H9 (cell line): Measurements from ENCODE around the gene HTR2B. TPM values are rescaled to one million over a fixed set of nuclear protein-coding genes. Genes with fewer than 3 reads are reported as not detected.

Source experiments
- DNase-seq: peaks from one replicate; pipeline ENCODE4 v3.0.0-alpha.2; 2017
- H2AFZ ChIP-seq: one replicate; pipeline ENCODE4 v1.6.1; 2013; ENCODE audit warnings: mild to moderate bottlenecking, low read length, control low read depth, moderate library complexity
- H2AK5ac ChIP-seq: 2 replicates; pipeline ENCODE4 v1.6.1; 2013; ENCODE audit warnings: low read length, control low read depth, mixed read lengths; ENCODE audit not compliant: insufficient read length
- H2BK120ac ChIP-seq: one replicate; pipeline ENCODE4 v1.6.1; 2013; ENCODE audit warnings: low read depth, mild to moderate bottlenecking, low read length, control low read depth, inconsistent platforms; ENCODE audit not compliant: poor library complexity, severe bottlenecking
- H2BK12ac ChIP-seq: 2 replicates; pipeline ENCODE4 v1.6.1; 2013; ENCODE audit warnings: low read length, control low read depth, mixed read lengths, low read depth; ENCODE audit not compliant: insufficient read length
- H2BK15ac ChIP-seq: 2 replicates; pipeline ENCODE4 v1.6.1; 2013; ENCODE audit warnings: low read depth, low read length, control low read depth
- H2BK20ac ChIP-seq: one replicate; pipeline ENCODE4 v1.6.1; 2013; ENCODE audit warnings: low read depth, mild to moderate bottlenecking, low read length, control low read depth, inconsistent platforms; ENCODE audit not compliant: poor library complexity, severe bottlenecking
- H2BK5ac ChIP-seq: 2 replicates; pipeline ENCODE4 v1.6.1; 2013; ENCODE audit warnings: low read length, control low read depth, mixed read lengths; ENCODE audit not compliant: insufficient read length
- H3K14ac ChIP-seq: 2 replicates; pipeline ENCODE4 v1.6.1; 2013; ENCODE audit warnings: low read length, control low read depth; ENCODE audit not compliant: insufficient read depth
- H3K18ac ChIP-seq: 2 replicates; pipeline ENCODE4 v1.6.1; 2013; ENCODE audit warnings: low read depth, mild to moderate bottlenecking, mixed read lengths, low read length, control low read depth; ENCODE audit not compliant: insufficient read length
- H3K23ac ChIP-seq: 2 replicates; pipeline ENCODE4 v1.6.1; 2013; ENCODE audit warnings: low read length, control low read depth, mixed read lengths, low read depth; ENCODE audit not compliant: insufficient read length
- H3K23me2 ChIP-seq: 2 replicates; pipeline ENCODE4 v1.6.1; 2013; ENCODE audit warnings: low read depth, mild to moderate bottlenecking, mixed read lengths, low read length, control low read depth; ENCODE audit not compliant: insufficient read length, poor library complexity, severe bottlenecking
- H3K27ac ChIP-seq: 2 replicates; pipeline ENCODE4 v1.5.1; 2013; ENCODE audit warnings: low read length, control low read depth, mixed read lengths, low read depth; ENCODE audit not compliant: insufficient read length
- H3K27me3 ChIP-seq: 2 replicates; pipeline ENCODE4 v1.6.1; 2013; ENCODE audit warnings: low read length, control low read depth, inconsistent platforms; ENCODE audit not compliant: insufficient read depth
- H3K4ac ChIP-seq: 2 replicates; pipeline ENCODE4 v1.6.1; 2013; ENCODE audit warnings: low read depth, mild to moderate bottlenecking, control low read depth, inconsistent platforms, low read length, moderate library complexity
- H3K4me1 ChIP-seq: 2 replicates; pipeline ENCODE4 v1.6.1; 2013; ENCODE audit warnings: low read length, control low read depth, inconsistent platforms; ENCODE audit not compliant: insufficient read depth
- H3K4me2 ChIP-seq: 2 replicates; pipeline ENCODE4 v1.6.1; 2013; ENCODE audit warnings: low read length, control low read depth, mixed read lengths; ENCODE audit not compliant: insufficient read length, insufficient read depth
- H3K56ac ChIP-seq: 2 replicates; pipeline ENCODE4 v1.6.1; 2013; ENCODE audit warnings: low read depth, mild to moderate bottlenecking, mixed read lengths, low read length, control low read depth; ENCODE audit not compliant: insufficient read length
- H3K79me1 ChIP-seq: 2 replicates; pipeline ENCODE4 v1.6.1; 2013; ENCODE audit warnings: low read depth, mild to moderate bottlenecking, moderate library complexity, low read length, control low read depth, inconsistent platforms; ENCODE audit not compliant: insufficient read depth, poor library complexity, severe bottlenecking
- H3K79me2 ChIP-seq: 2 replicates; pipeline ENCODE4 v1.6.1; 2013; ENCODE audit warnings: low read length, control low read depth, inconsistent platforms; ENCODE audit not compliant: insufficient read depth
- H3K9ac ChIP-seq: 2 replicates; pipeline ENCODE4 v1.6.1; 2013; ENCODE audit warnings: low read length, control low read depth, mixed read lengths; ENCODE audit not compliant: insufficient read length; ENCODE audit errors: extremely low read depth
- H3K9me3 ChIP-seq: one replicate; pipeline ENCODE4 v1.6.1; 2013; ENCODE audit warnings: low read depth, low read length, inconsistent platforms; ENCODE audit not compliant: control insufficient read depth
- H3T11ph ChIP-seq: one replicate; pipeline ENCODE4 v1.6.1; 2013; ENCODE audit warnings: mild to moderate bottlenecking, low read length, control low read depth, inconsistent platforms
- H4K20me1 ChIP-seq: one replicate; pipeline ENCODE4 v1.6.1; 2013; ENCODE audit not compliant: control insufficient read depth, insufficient read length, insufficient read depth
- H4K5ac ChIP-seq: 2 replicates; pipeline ENCODE4 v1.6.1; 2013; ENCODE audit warnings: low read depth, mild to moderate bottlenecking, mixed read lengths, low read length, control low read depth; ENCODE audit not compliant: insufficient read length
- H4K8ac ChIP-seq: replicated peaks from 2 replicates; pipeline ENCODE4 v1.6.1; 2013; ENCODE audit warnings: low read length, control low read depth, mixed read lengths, low read depth; ENCODE audit not compliant: insufficient read length
- H4K91ac ChIP-seq: 2 replicates; pipeline ENCODE4 v1.6.1; 2013; ENCODE audit warnings: low read depth, mild to moderate bottlenecking, moderate library complexity, mixed read lengths, low read length, control low read depth; ENCODE audit not compliant: insufficient read length
- H3K27ac Mint-ChIP-seq, 3 experiments: 2 replicates in 2 of 3; 3 replicates in 1 of 3; pipeline ENCODE4 v1.8.0; 2020 to 2021; ENCODE audit warnings: mixed read lengths in 3 of 3, mild to moderate bottlenecking in 1 of 3, moderate library complexity in 1 of 3
- H3K27me3 Mint-ChIP-seq: 2 replicates; pipeline ENCODE4 v1.8.0; 2021; ENCODE audit warnings: low read depth, mild to moderate bottlenecking, moderate library complexity, mixed read lengths
- H3K36me3 Mint-ChIP-seq, 3 experiments: 2 replicates in 2 of 3; 3 replicates in 1 of 3; pipeline ENCODE4 v1.8.0; 2020 to 2021; ENCODE audit warnings: low read depth in 3 of 3, mixed read lengths in 3 of 3; ENCODE audit not compliant: insufficient read depth in 1 of 3
- H3K4me1 Mint-ChIP-seq, 2 experiments: 2 replicates each; pipeline ENCODE4 v1.8.0; 2020; ENCODE audit warnings: mixed read lengths in 2 of 2
- H3K4me3 Mint-ChIP-seq, 2 experiments: 2 replicates in 1 of 2; 3 replicates in 1 of 2; pipeline ENCODE4 v1.8.0; 2020 to 2021; ENCODE audit warnings: mild to moderate bottlenecking in 2 of 2, mixed read lengths in 2 of 2, moderate library complexity in 1 of 2
- H3K9me3 Mint-ChIP-seq, 2 experiments: 2 replicates in 1 of 2; 3 replicates in 1 of 2; pipeline ENCODE4 v1.8.0; 2020; ENCODE audit warnings: mild to moderate bottlenecking in 2 of 2, mixed read lengths in 2 of 2, moderate library complexity in 1 of 2
- WGBS: extraction: QIAGEN DNeasy Blood & Tissue Kit; methylation state at CpG from one replicate; pipeline ENCODE4 v1.1.7; 2013; ENCODE audit warnings: missing lambda C conversion rate, low lambda C conversion rate, mixed read lengths; ENCODE audit not compliant: insufficient read length; ENCODE audit errors: extremely low coverage; 5-methylcytosine and 5-hydroxymethylcytosine counted together
- long read RNA-seq: library from polyadenylated mRNA; unstranded; transcript quantifications from one replicate; pipeline ENCODE4 v2.0.0, GENCODE V29; 2020
- total RNA-seq: library from RNA; stranded (reverse); gene quantifications from 2 replicates; pipeline ENCODE4 v1.2.1, GENCODE V29; 2021
- TF ChIP-seq, protein P1 (sequence below): fragments of 200-600 bp; sonication (generic); conservative IDR thresholded peaks from 3 replicates; pipeline ENCODE4 v1.8.0; 2021; ENCODE audit warnings: antibody characterized with exemption, mild to moderate bottlenecking

Gene HTR2B
- not detected in 2 replicates for total RNA-seq
- long read RNA-seq, result 0 reads

DNA sequence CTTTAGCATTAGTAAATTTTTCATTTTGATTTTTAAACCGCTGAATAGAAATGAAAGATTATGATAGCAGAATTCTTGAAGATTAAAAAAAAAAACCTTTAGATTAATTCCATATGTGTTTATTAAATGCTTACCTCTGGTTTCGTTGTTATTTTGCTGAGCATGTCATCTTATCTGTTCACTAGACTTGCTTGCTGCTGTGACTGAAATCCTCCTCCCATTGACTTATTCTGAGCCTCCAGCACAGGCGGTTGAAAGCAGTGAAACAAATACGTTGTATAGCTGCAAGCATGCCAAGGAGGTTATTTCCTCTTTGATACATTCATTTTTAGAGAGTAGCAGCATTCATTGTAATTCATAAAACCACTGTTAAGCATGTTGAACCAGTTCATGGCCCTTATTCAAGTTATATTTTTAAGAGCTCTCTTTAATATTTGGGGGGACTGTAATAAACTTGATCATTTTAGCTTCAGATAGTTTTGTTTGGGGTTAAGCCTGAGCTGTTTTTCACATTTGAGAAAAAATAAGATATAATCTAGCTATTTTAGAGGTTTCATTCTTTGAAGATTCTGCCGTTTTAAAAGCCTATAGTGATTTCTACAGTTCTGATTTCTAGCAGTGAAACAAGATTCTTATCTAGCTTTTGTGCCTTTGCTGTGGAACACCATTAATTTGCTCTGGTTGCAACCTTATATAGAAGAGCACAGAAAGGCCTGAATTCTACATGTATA lies at the start of gene HTR2B:
Gene HTR2B, minus strand, starts transcription at position 205 of the 731 bp plus-strand sequence. CDS start 1,278 bp downstream, outside the sequence.
- no peak within 1 kb of the TSS for H2AFZ ChIP-seq
- no peak within 1 kb of the TSS for H4K5ac ChIP-seq
- no peak within 1 kb of the TSS for H3K23ac ChIP-seq
- no peak within 1 kb of the TSS for H3K9ac ChIP-seq
- no peaks in the 10 kb centered on the region for H3K23me2 ChIP-seq
- no peak within 1 kb of the TSS for H4K91ac ChIP-seq
- peaks cover 4% of the 10 kb centered on the region; the same call in 1 of the 2 replicates for H3K4me1 ChIP-seq
- Mint-ChIP-seq H3K27ac (no peak within 1 kb of the TSS; a peak in 1 of 7 replicates), H3K4me3 (no peak within 1 kb of the TSS), H3K4me1 (peaks cover 31 to 35% of the 10 kb centered on the region in 2 experiments), H3K36me3 (no peaks in the 10 kb centered on the region), H3K27me3 (no peaks in the 10 kb centered on the region), H3K9me3 (no peaks in the 10 kb centered on the region)
- no peak within 1 kb of the TSS for H4K8ac ChIP-seq
- no peak within 1 kb of the TSS for H3K4ac ChIP-seq
- no peaks in the 10 kb centered on the region for H3K79me1 ChIP-seq
- H3K56ac ChIP-seq, result no peak within 1 kb of the TSS
- no peaks in the 10 kb centered on the region for H4K20me1 ChIP-seq
- H2BK20ac ChIP-seq, result no peak within 1 kb of the TSS
- H3K18ac ChIP-seq, result no peak within 1 kb of the TSS
- H3K27ac ChIP-seq, result no peak within 1 kb of the TSS
- H2BK12ac ChIP-seq, result no peak within 1 kb of the TSS
- no peak within 1 kb of the TSS for H3K14ac ChIP-seq
- WGBS, result no CpG with 5 or more reads among the region's 5 CpGs
- H2BK120ac ChIP-seq, result no peak within 1 kb of the TSS
- H2AK5ac ChIP-seq, result no peak within 1 kb of the TSS
- H3K27me3 ChIP-seq, result no peaks in the 10 kb centered on the region
- TF ChIP-seq, protein P1, sequence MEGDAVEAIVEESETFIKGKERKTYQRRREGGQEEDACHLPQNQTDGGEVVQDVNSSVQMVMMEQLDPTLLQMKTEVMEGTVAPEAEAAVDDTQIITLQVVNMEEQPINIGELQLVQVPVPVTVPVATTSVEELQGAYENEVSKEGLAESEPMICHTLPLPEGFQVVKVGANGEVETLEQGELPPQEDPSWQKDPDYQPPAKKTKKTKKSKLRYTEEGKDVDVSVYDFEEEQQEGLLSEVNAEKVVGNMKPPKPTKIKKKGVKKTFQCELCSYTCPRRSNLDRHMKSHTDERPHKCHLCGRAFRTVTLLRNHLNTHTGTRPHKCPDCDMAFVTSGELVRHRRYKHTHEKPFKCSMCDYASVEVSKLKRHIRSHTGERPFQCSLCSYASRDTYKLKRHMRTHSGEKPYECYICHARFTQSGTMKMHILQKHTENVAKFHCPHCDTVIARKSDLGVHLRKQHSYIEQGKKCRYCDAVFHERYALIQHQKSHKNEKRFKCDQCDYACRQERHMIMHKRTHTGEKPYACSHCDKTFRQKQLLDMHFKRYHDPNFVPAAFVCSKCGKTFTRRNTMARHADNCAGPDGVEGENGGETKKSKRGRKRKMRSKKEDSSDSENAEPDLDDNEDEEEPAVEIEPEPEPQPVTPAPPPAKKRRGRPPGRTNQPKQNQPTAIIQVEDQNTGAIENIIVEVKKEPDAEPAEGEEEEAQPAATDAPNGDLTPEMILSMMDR, result no peak
- H3T11ph ChIP-seq, result no peak within 1 kb of the TSS
- H3K4me2 ChIP-seq, result no peak within 1 kb of the TSS
- H2BK15ac ChIP-seq, result no peak within 1 kb of the TSS
- no peak for DNase-seq
- no peaks in the 10 kb centered on the region for H3K79me2 ChIP-seq
- no peaks in the 10 kb centered on the region for H3K9me3 ChIP-seq
- H2BK5ac ChIP-seq, result no peak within 1 kb of the TSS
